CD14-positive monocyte (primary cell): ENCODE results near the gene BCKDHA. TPM values are rescaled to one million over a fixed set of nuclear protein-coding genes. Genes with fewer than 3 reads are reported as not detected.
"Not testable (repeated sequence)": the region's sequence is repeated elsewhere in the genome, so short reads cannot be mapped to it uniquely, and the experiment has no call there.

Source experiments
- DNase-seq, 3 donors: peaks; one replicate each; pipeline ENCODE4 v3.0.0-alpha.2; 2011 to 2022
- H2AFZ ChIP-seq: 2 replicates; pipeline ENCODE4 v1.6.0; 2012; ENCODE audit warnings: mild to moderate bottlenecking, low read depth, low read length, inconsistent platforms; ENCODE audit not compliant: insufficient read depth, poor library complexity, severe bottlenecking
- H3K27ac ChIP-seq, 2 donors: 1 replicate in 1 of 2; 2 replicates in 1 of 2; pipeline ENCODE4 v1.5.1; 2012 to 2013; ENCODE audit warnings: low read length in 2 of 2, control low read depth in 1 of 2, inconsistent platforms in 1 of 2, low read depth in 1 of 2, mild to moderate bottlenecking in 1 of 2
- H3K27me3 ChIP-seq, 2 donors: one replicate each; pipeline versions ENCODE4 v1.6.0 to v1.6.1; 2011 to 2013; ENCODE audit warnings: low read length in 2 of 2; ENCODE audit not compliant: control insufficient read depth in 2 of 2, insufficient read depth in 2 of 2
- H3K36me3 ChIP-seq, 2 donors: replicated peaks in 1 of 2; 1 replicate in 1 of 2; 2 replicates in 1 of 2; pipeline versions ENCODE4 v1.5.1 to v1.6.1; 2012 to 2013; ENCODE audit warnings: low read length in 2 of 2, control low read depth in 1 of 2, inconsistent platforms in 1 of 2, mild to moderate bottlenecking in 1 of 2; ENCODE audit not compliant: insufficient read depth in 2 of 2, control insufficient read depth in 1 of 2
- H3K4me1 ChIP-seq, 2 donors: 1 replicate in 1 of 2; 2 replicates in 1 of 2; pipeline versions ENCODE4 v1.5.1 to v1.6.1; 2012 to 2013; ENCODE audit warnings: low read length in 2 of 2, control low read depth in 1 of 2, inconsistent platforms in 1 of 2, mild to moderate bottlenecking in 1 of 2, moderate library complexity in 1 of 2; ENCODE audit not compliant: insufficient read depth in 2 of 2, control insufficient read depth in 1 of 2
- H3K4me2 ChIP-seq: replicated peaks from 2 replicates; pipeline ENCODE3; 2012; ENCODE audit warnings: low read length, moderate library complexity, mild to moderate bottlenecking; ENCODE audit not compliant: poor library complexity, severe bottlenecking; ENCODE audit errors: extremely low read depth
- H3K4me3 ChIP-seq, 3 experiments: fragments of 200-600 bp in 1 of 3; sonication (generic) in 1 of 3; replicated peaks in 1 of 3; 1 replicate in 2 of 3; 2 replicates in 1 of 3; pipeline ENCODE4 v1.5.1; 2011 to 2013; ENCODE audit warnings: low read length in 3 of 3, mild to moderate bottlenecking in 3 of 3, control low read depth in 2 of 3, low read depth in 2 of 3, inconsistent platforms in 1 of 3, moderate library complexity in 1 of 3
- H3K79me2 ChIP-seq: 2 replicates; pipeline ENCODE4 v1.6.0; 2012; ENCODE audit warnings: mild to moderate bottlenecking, control low read depth, inconsistent platforms, low read length, moderate library complexity; ENCODE audit not compliant: insufficient read depth
- H3K9ac ChIP-seq: 2 replicates; pipeline ENCODE4 v1.6.0; 2017; ENCODE audit warnings: low read length, mild to moderate bottlenecking; ENCODE audit not compliant: insufficient read depth, poor library complexity, severe bottlenecking
- H3K9me3 ChIP-seq, 2 donors: replicated peaks in 1 of 2; 1 replicate in 1 of 2; 2 replicates in 1 of 2; pipeline versions ENCODE4 v1.5.1 to v1.6.1; 2012 to 2013; ENCODE audit warnings: low read length in 2 of 2, control low read depth in 1 of 2; ENCODE audit not compliant: control insufficient read depth in 1 of 2, insufficient read depth in 1 of 2
- H4K20me1 ChIP-seq: 2 replicates; pipeline ENCODE4 v1.6.0; 2012; ENCODE audit warnings: mild to moderate bottlenecking, low read length, control low read depth, moderate library complexity; ENCODE audit not compliant: insufficient read depth
- H3K27ac Mint-ChIP-seq, 7 donors: one replicate each; pipeline ENCODE4 v1.8.0; 2020; ENCODE audit warnings: mild to moderate bottlenecking in 7 of 7, mixed read lengths in 7 of 7, moderate library complexity in 6 of 7, inconsistent platforms in 2 of 7
- H3K27me3 Mint-ChIP-seq, 3 donors: one replicate each; pipeline ENCODE4 v1.8.0; 2021 to 2022; ENCODE audit warnings: low read depth in 3 of 3, mild to moderate bottlenecking in 3 of 3, mixed read lengths in 3 of 3, moderate library complexity in 3 of 3, inconsistent platforms in 1 of 3
- H3K36me3 Mint-ChIP-seq, 2 donors: one replicate each; pipeline ENCODE4 v1.8.0; 2020; ENCODE audit warnings: mixed read lengths in 2 of 2, inconsistent platforms in 1 of 2, mild to moderate bottlenecking in 1 of 2
- H3K4me1 Mint-ChIP-seq: one replicate; pipeline ENCODE4 v1.8.0; 2020; ENCODE audit warnings: mild to moderate bottlenecking, mixed read lengths
- H3K4me3 Mint-ChIP-seq, 2 donors: one replicate each; pipeline ENCODE4 v1.8.0; 2020; ENCODE audit warnings: mild to moderate bottlenecking in 2 of 2, mixed read lengths in 2 of 2, moderate library complexity in 1 of 2
- H3K9me3 Mint-ChIP-seq, 7 donors: one replicate each; pipeline ENCODE4 v1.8.0; 2020 to 2022; ENCODE audit warnings: mixed read lengths in 7 of 7, mild to moderate bottlenecking in 6 of 7, moderate library complexity in 6 of 7, inconsistent platforms in 2 of 7
- WGBS: methylation state at CpG from one replicate; pipeline ENCODE4 v1.1.5; 2013; ENCODE audit warnings: missing lambda C conversion rate; ENCODE audit not compliant: insufficient coverage; 5-methylcytosine and 5-hydroxymethylcytosine counted together
- intact Hi-C, 2 donors: fragments of 100-400 bp; cut with micrococcal nuclease; formaldehyde crosslinking; loops; one replicate each; pipeline versions ENCODE4 v1.15.0 to v1.15.1; 2023
- polyA plus RNA-seq, 3 donors: library from polyadenylated mRNA; depleted of rRNA in 1 of 3; unstranded in 2 of 3; stranded (reverse) in 1 of 3; fragments of 300-500 nt in 2 of 3; fragments of >200 nt in 1 of 3; fragmentation: Illumina TruSeq in 2 of 3; gene quantifications; 1 replicate in 2 of 3; 2 replicates in 1 of 3; pipeline ENCODE4 v1.2.3, GENCODE V29; 2012 to 2021
- TF ChIP-seq, protein P1 (sequence below): fragments of 200-600 bp; IDR thresholded peaks from one replicate; pipeline ENCODE4 v1.8.0; 2022; ENCODE audit warnings: antibody characterized with exemption, mild to moderate bottlenecking

The BCKDHA gene
- polyA plus RNA-seq, 3 donors: 52.4 to 90.1 (median 87.6) TPM

DNA sequence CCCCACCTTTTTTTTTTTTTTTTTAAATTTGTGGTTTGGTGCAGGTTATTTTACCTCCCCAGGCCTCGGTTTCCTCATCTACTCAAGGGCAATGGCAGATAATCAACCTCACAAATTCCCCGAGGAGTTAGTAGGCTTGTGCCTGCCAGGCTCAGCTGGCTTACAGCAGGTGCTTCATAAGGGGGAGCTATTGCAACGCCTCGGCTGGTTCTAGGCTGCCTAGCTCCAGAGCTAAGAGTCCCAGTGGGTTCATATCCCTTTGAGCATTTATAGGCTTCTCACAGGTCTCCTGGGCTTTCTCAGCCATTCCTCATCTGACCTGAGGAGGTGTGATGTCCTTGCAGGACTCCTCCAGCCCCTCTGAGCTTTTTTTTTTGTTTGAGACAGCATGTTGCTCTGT, 10.6 kb downstream of the BCKDHA start:
- H3K9me3 Mint-ChIP-seq: peaks cover 0 to 3% (median 0%) of the 10 kb centered on the region in 7 donors
- Histone ChIP-seq H3K36me3 (peaks cover 18 to 28% of the 10 kb centered on the region in 2 donors), H2AFZ (no peak overlapping the region), H3K27ac (peak overlapping the region; percentile 93 to 94), H3K4me2 (peak overlapping the region; percentile 52), H3K27me3 (no peaks in the 10 kb centered on the region), H3K9ac (peak overlapping the region; percentile 53), H3K4me1 (peaks cover 68 to 75% of the 10 kb centered on the region in 2 donors), H3K9me3 (no peaks in the 10 kb centered on the region), H3K79me2 (peaks cover 51% of the 10 kb centered on the region), H3K4me3 (peak overlapping the region in 1 of 3 experiments; percentile 27), H4K20me1 (no peaks in the 10 kb centered on the region)
- DNase-seq: no peak
- H3K4me3 Mint-ChIP-seq: no peak overlapping the region
- peaks cover 0 to 2% (median 0%) of the 10 kb centered on the region in 3 donors for H3K27me3 Mint-ChIP-seq
- intact Hi-C loops: no loop called here
- peak overlapping the region; percentile 96 to 100 (median 99) for H3K27ac Mint-ChIP-seq
- H3K36me3 Mint-ChIP-seq: peaks cover 35 to 43% of the 10 kb centered on the region in 2 donors
- TF ChIP-seq, protein P1, sequence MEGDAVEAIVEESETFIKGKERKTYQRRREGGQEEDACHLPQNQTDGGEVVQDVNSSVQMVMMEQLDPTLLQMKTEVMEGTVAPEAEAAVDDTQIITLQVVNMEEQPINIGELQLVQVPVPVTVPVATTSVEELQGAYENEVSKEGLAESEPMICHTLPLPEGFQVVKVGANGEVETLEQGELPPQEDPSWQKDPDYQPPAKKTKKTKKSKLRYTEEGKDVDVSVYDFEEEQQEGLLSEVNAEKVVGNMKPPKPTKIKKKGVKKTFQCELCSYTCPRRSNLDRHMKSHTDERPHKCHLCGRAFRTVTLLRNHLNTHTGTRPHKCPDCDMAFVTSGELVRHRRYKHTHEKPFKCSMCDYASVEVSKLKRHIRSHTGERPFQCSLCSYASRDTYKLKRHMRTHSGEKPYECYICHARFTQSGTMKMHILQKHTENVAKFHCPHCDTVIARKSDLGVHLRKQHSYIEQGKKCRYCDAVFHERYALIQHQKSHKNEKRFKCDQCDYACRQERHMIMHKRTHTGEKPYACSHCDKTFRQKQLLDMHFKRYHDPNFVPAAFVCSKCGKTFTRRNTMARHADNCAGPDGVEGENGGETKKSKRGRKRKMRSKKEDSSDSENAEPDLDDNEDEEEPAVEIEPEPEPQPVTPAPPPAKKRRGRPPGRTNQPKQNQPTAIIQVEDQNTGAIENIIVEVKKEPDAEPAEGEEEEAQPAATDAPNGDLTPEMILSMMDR: no peak
- H3K4me1 Mint-ChIP-seq: peaks cover 70% of the 10 kb centered on the region
- WGBS: 36% methylated on average over 4 of the region's 4 CpGs

GRCh38 chr19:41408846-41409245, 11.2 kb downstream of the BCKDHA start:
- H3K4me3 ChIP-seq: peak overlapping the region in 1 of 3 experiments; percentile 27
- H3K9me3 ChIP-seq, H3K27me3 Mint-ChIP-seq, H2AFZ ChIP-seq, DNase-seq, H3K9me3 Mint-ChIP-seq, H4K20me1 ChIP-seq, intact Hi-C loops, H3K27me3 ChIP-seq: not testable (repeated sequence)
- H3K4me2 ChIP-seq: peak overlapping the region; percentile 52
- peaks cover 75% of the 10 kb centered on the region for H3K4me1 Mint-ChIP-seq
- H3K36me3 ChIP-seq: peaks cover 23 to 29% of the 10 kb centered on the region in 2 donors
- H3K27ac ChIP-seq: peak overlapping the region; percentile 93 to 94
- peaks cover 68 to 81% of the 10 kb centered on the region in 2 donors for H3K4me1 ChIP-seq
- H3K27ac Mint-ChIP-seq: peak overlapping the region; percentile 96 to 100 (median 99)
- H3K9ac ChIP-seq: peak overlapping the region; percentile 62
- H3K4me3 Mint-ChIP-seq: peak overlapping the region in 1 of 2 donors; percentile 61
- H3K36me3 Mint-ChIP-seq: peaks cover 41 to 48% of the 10 kb centered on the region in 2 donors
- H3K79me2 ChIP-seq: peaks cover 45% of the 10 kb centered on the region
- WGBS: 72% methylated on average over 3 of the region's 5 CpGs
